HG02973 (cell line): ENCODE measurements around the gene FGF21.

Experiments
- ATAC-seq: cut with Tn5 transposase; IDR thresholded peaks from one replicate; pipeline ENCODE4 v1.9.1; 2021; ENCODE audit warnings: moderate library complexity; ENCODE audit not compliant: unreplicated experiment

The FGF21 gene

DNA sequence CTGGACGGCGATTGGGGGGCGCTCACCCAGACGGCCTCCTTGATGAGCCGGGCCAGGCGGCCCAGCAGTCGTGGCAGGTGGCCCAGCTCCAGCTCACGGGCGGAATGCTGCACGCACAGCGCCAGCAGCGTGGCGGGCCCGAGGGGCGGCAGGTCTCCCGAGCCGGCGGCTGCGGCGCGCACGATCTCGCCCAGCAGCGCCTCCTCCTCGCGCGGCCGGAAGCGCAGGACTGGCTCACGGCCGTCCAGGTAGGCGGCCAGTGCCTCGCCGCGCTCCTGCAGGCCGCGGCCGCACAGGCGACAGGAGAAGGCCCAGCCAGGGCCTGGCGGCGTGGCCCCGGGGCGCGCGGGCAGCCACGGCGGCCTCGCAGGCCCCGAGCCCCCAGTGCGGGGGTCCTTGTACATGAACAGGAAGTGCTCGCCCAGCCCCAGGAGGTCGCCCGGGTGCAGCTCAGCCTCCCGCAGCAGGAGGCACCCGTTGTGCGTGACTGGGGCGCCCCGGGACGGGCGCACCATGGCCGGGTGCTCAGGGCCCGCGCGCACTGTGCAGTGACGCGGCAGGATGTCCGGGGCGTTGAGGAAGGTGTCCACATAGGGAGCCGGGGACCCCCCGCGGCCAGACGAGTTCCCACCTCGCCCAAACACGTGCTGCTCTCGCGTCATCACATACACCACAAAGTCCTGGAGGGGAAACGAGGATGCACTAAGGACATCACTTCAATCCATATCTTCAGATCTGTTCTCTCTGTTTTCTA, 26.2 kb upstream of the FGF21 start:
- no peak for ATAC-seq

DNA sequence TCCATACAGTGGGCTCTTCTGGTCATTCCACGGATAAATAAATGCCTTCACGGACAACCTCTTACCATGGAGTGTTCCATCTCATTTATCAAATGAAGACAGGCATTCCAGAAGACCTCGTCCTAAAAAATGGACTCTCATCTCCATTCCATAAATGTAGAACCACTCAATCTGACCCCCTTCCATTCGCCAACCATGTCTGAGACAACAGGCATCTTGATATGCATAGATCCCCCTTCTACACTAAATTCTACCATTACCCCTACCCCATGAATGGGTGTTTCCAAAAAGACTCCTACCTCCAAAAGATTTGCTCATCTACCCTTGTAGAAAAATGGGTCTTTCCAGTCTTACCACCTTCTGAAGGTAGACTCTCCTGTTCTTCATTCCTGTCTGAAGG, 23.9 kb upstream of the FGF21 start:
- no peak for ATAC-seq

DNA sequence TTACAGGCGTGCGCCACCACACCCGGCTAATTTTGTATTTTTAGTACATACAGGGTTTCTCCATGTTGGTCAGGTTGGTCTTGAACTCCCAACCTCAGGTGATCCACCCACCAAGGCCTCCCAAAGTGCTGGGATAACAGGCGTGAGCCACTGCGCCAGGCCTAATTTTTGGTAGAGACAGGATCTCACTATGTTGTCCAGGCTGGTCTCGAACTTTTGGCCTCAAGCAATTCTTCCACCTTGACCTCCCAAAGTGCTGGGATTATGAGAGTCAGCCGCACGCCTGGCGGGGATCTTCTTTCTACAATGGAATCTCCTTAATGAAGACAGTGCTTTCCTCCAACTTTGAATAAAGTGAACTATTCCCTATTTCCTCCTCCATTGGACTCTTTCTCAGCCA, 20.7 kb upstream of the FGF21 start:
- no peak for ATAC-seq

DNA sequence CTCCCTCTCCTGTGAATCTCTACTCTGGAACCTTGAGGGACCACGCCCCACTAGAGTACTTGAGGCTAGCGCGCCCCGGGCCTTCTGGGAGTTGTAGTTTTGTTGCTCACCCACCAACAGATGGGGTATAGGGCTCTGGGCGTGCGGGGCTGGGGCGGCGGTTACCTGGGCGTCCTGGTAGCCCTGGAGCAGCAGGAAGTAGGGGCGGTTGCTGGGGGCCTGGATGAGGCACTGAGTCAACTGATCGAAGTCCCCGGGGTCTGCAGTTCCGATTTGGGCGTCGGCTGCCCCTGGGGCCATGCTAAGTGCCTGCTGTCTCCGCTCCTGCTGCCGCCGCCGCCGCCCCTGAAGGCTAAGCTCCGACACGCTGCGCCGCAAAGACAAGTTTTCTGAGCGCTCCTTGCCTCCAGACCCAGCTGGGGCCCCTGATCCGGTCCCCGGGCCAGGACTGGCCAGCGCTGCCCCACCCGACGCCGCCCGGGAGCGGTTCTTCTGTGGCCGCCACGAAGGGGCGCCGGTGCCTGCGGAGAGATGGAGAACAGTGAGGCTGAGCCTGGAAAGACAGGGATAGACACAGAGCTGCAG, 20.2 kb upstream of the FGF21 start:
- ATAC-seq = no peak

DNA sequence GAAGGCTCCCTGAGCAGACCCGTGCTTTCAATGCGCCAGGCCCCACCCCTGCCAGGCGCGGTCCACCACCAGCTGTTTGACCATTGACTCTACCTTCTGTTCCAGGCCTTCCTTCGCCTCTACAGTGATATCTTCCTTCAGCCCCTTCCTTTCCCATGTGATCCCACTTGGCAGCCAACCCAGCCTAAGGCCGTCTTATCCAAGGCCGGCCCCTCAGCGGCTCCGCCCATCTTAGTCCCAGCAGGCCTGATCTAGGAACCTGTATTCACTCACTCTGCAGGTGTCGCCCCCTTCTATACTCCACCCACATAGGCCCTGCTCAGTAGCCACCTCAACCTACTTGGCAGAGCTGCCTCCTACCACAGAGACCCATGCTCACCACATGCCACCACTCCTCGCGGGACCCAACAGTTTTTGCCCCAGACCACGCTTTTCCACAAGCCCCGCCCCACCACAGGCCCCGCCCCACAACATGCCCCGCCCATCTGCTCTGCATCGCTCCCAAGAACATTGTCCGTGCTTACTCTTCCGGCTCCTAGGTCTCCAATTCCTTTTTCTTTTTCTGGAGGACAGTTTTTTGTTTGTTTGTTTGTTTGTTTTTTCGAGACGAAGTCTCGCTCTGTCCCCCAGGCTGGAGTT, 17.8 kb upstream of the FGF21 start:
- no peak for ATAC-seq

DNA sequence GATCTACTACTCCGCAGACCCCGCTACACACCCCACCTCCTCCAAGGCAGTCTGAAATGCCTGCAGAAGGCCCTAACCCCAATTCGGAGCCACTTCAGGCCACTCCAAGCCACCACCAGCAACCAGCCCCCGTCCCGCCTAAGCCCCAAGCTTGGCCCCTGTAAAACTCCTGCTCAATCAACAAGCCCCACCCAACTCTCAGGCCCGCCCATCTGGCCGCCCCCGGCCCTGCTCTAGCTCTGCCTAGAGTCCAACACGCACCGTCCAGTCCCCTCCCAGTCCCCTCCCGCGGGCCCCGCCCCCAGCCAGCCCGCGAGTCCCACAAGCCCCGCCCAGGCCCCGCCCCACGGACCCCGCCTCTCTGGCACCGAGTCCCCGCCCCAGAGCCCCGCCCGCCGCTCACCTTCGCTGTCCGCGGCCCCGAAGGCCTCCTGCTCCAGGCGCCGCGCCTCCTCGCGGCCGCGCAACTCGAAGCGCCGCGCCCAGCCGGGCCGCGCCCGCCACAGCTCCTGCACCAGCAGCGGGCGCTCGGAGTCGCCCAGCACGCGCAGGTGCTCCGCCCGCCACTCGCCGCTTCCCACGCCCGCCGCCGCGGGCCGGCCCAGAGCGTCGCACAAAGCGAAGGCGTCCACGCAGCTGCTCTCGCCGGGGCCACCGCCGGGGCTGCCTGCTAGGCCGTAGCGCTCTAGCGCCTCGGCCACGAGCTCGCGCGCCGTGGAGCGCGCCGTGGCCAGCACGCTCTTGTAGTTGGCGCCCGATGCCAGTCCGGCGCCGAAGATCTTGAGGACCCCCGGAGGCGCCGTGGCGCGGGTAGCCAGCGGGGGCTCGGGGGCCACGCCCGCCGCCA, 16.5 kb upstream of the FGF21 start:
- ATAC-seq = no peak

DNA sequence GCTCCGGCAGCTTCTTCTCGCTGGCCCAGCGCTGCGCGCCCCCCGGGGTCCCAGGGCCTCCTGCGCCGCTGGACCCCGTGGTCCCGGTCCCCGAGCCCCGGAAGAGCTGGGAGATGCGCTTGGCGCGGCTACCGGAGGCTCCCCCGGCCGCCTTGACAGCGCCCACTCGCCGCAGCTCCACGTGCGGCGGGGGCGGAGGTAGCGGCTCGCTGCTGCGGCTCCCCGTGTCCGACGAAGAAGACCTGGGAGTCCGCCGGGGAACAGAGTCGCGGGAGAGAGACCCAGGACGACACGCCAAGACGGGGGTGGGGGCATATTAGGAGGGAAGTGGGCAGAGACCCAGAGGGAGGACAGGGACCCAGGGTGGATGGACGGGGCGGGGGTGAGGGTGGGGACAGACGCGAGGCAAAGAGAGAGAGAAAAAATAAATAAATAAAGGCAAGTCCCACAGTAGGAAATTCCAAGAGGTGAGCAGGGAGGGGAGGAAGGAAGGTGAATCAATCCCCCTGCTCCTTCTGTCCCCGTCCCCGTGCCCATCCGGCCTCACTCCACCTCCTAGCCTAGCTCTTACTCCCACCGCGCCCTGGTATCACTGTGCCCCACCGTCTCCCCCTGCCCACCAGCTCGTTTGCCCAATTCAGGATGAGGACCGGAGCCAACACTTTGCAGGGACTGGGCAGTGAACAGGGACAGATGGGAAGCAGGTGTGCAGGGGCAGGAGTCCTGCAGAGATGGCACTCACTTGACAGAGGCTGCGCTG, 15.7 kb upstream of the FGF21 start:
- no peak for ATAC-seq

DNA sequence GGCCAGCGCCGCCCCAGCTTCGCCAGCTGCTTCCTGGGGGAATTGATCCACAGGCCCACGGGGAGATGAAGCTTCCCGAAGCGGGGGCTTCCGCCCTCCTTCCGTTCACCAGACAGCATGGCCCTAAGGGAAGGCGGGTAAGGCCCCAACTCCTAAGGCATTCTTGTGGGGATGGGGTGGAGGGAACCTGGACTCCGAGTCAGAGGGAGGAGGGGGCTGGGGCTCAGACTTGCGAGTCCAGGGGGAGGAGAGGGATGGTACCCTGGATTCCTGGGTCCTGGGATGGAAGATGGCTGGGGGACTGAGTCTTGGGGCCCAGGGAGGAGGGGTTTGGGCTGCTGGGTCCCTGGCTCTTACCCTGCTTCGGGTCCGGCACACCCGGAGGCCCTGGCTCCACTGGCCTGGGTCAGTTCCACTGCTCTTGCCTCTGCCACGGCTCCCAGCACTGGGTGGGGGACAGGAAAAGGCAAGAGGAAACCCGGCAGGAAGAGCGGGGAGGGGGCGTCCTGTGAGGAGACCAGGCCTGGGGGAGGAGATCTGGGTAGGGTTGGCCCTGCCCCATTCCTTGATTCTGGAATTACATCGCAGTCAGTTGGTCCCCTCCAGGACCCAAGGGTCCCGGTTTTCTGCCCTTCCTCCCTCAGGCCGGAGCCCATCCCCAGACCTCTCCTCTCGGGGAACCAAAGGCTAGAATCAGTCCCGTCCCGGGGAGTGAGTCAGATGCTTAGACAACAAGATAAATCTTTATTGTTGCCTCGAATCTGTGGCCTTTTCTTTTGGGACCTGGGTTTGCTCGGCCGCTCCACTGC, 15.0 kb upstream of the FGF21 start, which contains the start of gene RASIP1:
TSS of gene RASIP1 (minus strand) at position 447 of the 809 bp plus-strand sequence. CDS start at position 119, 328 bp downstream.
- no peak for ATAC-seq

DNA sequence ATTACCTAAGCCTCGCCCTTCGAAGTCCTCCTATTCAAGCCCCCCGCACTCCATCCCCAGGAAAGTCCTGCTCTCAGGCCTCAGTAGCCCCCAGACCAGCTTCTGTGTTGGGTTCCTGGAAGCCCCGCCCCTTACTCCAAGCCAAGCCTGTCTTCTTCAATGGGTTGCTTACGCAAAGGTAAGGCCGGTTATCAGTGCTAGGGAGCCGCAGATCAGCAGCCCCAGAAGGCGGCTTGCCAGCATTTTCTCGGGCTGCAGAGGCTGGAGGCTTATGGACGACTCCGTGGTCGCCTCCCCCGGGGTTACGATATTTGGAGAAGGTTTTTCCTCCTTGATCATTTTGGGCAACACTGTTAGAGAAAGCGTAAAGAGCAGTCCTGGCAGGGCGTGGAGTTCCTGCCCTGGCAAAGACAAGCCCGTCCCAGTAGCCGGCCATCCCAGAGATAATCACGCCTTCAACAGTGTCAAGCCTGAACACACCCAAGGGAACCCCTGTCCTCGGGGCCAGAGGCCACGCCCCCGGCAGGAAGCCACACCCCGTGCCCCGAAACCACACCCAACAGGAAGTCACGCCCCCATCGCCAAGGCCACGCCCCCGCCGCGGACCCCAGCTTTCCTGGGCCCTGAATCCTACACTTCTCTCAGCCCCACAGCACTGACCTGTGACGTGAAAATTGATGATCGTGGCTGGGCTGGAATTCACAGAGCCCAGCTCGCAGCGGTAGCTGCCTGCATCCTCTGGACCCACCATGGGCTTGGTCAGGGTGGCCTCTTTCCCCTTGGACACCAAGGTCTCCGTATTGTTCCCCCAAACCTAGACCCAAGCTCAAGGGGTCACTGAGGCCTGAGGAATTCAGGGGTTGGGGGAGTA, 14.0 kb upstream of the FGF21 start:
- ATAC-seq = no peak

DNA sequence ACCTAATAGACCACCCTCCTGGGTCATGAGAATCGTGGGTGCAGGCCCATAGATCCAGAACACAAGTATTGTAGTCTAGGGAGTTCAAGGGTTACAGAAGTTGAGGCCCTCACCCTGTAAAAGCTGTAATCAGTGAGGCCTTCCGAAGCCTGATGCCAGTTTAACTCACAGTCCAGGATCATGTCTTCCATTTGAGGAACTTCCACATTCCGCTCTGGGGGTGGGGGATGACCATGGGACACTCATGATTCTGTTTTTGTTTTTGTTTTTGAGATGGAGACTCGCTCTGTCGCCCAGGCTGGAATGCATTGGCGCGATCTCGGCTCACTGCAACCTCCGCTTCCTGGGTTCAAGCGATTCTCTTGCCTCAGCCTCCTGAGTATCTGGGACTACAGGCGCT, 13.2 kb upstream of the FGF21 start:
- no peak for ATAC-seq

DNA sequence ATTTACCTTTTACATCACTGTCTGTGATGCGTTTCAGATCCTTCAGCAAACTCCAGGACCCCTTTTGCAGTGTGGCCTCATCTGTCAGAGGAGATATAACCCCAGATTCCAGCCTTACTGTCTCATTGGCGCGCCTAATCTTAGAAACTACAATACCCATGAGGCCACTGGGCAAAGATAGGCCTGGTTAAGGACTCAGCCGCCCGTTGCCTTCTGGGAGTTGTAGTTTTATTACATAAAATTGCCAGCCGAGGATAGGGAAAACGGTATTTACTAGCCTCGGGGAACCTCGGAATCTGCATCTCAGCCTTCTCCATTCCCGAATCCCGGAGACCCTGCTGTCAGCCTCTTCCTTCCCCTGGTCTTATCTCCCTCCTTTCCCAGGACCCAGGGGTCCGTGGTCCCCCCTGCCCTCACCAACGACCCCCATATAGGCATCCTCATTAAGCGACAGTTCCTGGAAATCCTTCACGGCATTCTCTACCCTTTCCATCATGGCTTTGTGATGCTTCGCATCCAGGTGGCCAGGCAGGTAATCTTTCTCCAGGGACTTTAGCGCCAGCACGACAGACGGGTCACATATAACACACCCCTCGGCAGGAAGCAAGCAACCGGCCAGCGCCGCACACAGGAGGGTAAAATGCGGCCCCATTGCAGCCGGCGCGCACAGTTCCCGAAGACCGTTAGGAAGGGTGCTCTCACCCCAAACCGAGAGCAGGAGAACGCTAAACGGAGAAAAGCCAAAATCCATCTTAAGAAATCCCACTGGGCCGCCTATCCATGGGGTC, 9.9 kb upstream of the FGF21 start:
- no peak for ATAC-seq

DNA sequence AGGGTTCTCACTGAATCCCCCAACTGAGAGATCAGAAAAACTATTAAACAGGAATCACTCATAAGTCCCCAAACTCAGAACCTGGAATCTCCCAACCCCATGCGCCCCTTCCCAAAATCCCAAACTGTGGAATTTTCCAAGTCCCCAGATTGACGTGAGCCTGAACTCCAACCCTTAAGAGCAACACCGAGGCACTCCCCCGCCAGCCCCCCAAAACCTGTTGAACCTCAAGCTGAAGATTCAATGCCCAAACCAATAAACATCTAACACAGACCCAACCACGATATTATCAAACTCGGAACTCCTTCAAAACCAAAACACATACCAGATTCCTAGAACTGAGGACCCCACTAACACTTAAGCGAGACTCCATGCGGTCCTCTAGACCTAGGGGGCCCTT, 9.2 kb upstream of the FGF21 start:
- no peak for ATAC-seq

DNA sequence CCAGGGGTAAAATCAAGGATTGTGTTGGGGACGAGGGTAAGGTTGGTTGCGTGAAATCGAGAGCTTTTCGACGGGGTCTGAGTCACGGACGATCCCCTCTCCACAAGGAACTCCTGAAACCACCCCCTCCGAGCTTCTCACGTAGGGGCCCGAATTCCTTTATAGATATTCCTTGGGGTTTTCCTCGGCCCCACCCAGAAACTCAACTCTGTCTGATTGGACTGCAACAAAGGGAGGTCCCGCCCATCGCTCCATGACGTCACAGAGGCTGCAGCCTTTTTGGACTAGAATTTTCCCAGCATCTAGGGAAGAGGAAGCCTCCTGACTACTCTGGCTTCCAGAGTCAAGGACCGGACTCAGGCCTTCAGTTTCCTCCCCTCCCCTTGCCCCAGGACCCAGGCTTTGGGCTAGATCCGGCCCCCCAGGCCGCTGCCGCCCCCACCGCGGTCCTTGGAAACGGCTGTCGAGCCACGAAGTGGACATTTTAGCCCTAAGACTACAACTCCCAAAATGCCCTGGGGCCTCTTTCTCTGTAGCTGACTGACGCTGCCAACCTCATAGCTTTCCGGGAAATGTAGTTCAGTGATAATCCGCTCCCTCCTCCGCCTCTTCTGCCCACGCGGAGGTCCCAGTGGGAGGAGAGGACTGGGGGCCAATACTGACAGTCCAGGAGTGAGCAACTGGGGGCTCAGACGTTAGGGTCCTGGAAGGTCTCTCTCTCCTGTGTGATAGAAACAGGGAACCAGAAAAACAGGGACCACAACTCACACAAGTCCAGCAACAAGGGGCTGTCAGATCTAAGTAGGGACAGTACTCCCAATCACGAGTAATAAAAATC, 8.4 kb upstream of the FGF21 start, which contains the start of gene IZUMO1:
TSS of gene IZUMO1 (minus strand) at position 172 of the 838 bp plus-strand sequence. CDS start 1,050 bp downstream, outside the sequence.
- ATAC-seq = no peak

DNA sequence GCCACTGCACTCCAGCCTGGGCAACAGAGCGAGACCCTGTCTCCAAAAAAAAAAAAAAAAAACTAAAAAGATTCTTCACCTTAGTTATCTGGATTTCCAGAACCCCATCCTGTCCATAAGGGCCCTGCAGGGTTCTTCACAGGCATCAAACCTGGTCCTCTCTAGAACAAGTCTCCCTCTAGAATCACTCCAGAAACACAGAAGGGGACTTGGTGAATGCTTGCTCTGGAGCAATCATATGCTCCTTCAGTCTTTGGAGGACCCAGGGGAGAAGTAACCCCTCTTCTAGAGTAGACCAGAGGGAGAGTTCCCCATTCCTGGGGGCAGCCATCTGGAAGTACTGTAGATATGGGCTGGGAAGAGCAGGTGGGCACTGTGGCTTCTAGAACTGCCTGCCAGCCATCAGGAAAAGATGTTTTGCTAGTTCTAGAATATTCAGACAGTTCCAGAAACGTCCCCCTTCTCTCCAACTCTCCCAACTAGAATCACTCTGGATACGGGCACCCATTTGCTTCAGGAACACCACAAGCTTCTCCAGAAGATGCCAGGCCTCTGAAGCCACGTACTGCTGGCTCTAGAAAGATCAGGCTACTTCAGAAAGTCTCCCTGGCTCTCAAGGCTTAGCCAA, 5.6 kb upstream of the FGF21 start:
- ATAC-seq = no peak

DNA sequence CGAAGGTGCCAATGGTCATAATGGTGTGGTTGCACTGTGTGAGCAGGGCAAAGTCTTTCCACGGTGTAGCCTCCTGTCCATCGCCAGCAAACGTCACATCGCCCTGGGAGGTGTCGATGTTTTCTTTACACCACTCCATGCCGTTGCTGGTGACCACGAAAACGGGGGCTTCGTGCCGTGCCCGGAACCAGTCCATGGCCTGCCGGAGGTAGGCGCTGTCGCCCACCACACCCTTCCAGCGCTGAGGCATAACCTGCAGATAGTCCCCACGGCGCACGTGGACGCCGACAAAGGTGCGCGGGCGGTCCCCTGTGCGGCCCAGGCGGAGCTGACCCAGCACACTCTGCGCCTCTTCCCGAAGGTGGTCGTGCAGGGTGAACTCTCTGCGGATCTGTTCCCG, 5.0 kb upstream of the FGF21 start:
- ATAC-seq = no peak

DNA sequence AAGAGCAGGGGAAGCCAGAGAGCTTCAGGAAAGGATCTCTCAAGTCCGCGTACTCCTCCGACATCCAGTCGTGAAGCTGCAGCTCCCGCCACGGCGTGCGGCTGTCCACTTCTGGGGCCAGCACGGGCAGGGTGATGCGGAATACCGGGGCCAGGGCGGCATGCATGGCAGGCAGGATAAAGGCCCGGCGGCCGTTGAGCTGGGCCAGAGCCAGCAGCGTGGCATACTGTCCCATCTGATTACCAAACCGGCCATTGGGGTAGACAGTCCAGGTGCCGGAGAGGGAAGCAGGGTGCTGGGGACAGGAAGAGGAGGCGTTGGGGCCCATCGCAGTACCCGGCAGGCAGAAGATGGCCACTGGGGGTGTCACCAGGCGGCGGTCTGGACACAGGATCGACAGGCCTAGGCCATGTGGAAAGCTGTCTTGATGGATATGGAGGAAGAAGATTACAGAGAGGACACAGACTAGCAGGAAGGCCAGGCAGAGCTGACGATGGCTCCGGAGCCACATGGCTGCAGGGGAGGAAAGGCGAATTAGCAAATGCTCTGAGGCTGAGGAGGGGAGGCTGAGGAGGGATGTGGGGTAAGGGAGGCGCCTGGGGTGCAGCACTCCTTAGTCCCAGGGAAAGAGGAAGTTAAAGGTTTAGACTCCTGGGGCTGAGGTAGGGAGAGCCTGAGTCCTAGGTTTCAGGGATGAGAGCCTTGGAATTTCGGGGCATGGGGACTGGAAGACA, 4.4 kb upstream of the FGF21 start:
- no peak for ATAC-seq
